Pancreas (tissue), 10 donors: ENCODE measurements around the gene GNAT3. TPM values are rescaled to one million over a fixed set of nuclear protein-coding genes. Genes with fewer than 3 reads are reported as not detected.

Source experiments
- ATAC-seq, 4 donors: fragments of 200-7000 bp; cut with Tn5 transposase; one replicate each; pipeline versions ENCODE4 v1.8.0 to v1.9.1; 2020; ENCODE audit warnings: mild to moderate bottlenecking in 4 of 4, moderate library complexity in 4 of 4
- DNase-seq, 6 donors: peaks; one replicate each; pipeline ENCODE4 v3.0.0-alpha.2; 2020
- FAIRE-seq: peaks from 2 replicates; lab custom pipeline; 2012; peaks lifted over from hg19 to GRCh38; lab: Jason Lieb, UNC
- H3K27ac ChIP-seq, 4 donors: fragments of 200-600 bp; sonication (generic); 1 replicate in 3 of 4; 2 replicates in 1 of 4; pipeline versions ENCODE4 v1.5.0 to v1.8.0; 2020
- H3K27me3 ChIP-seq, 4 donors: fragments of 200-600 bp; one replicate each; pipeline ENCODE4 v1.8.0; 2021
- H3K36me3 ChIP-seq, 3 donors: fragments of 200-600 bp; sonication (generic) in 1 of 3; one replicate each; pipeline versions ENCODE4 v1.5.0 to v1.8.0; 2020 to 2021
- H3K4me1 ChIP-seq, 3 donors: fragments of 200-600 bp; one replicate each; pipeline ENCODE4 v1.8.0; 2021
- H3K4me3 ChIP-seq, 4 donors: fragments of 200-600 bp; sonication (generic) in 2 of 4; one replicate each; pipeline versions ENCODE4 v1.5.0 to v1.8.0; 2020 to 2021
- H3K9me3 ChIP-seq, 4 donors: fragments of 200-600 bp; one replicate each; pipeline ENCODE4 v1.8.0; 2021
- WGBS, 2 donors: extraction: QIAGEN DNeasy Blood & Tissue Kit; methylation state at CpG; one replicate each; pipeline ENCODE4 v1.1.7; 2013; 5-methylcytosine and 5-hydroxymethylcytosine counted together
- intact Hi-C, 3 donors: fragments of 100-400 bp; cut with DNase I; formaldehyde crosslinking; loops; one replicate each; pipeline versions ENCODE4 v1.11.1 to v1.14.2; 2022
- polyA plus RNA-seq, 2 donors: library from polyadenylated mRNA; stranded (reverse); fragments of 200-250 nt; gene quantifications; one replicate each; pipeline ENCODE4 v1.2.3, GENCODE V29; 2013
- total RNA-seq, 6 donors: library from RNA; stranded (reverse); fragmentation: NEBNext Ultra II Directional in 4 of 6; extraction: Animal tissue kit (Norgen Biotek cat#: 25700) in 4 of 6; gene quantifications; one replicate each; pipeline versions ENCODE4 v1.2.1 to v1.2.4, GENCODE V29; 2021 to 2023
- TF ChIP-seq, protein P1 (sequence below), 4 donors: fragments of 200-600 bp; sonication (generic) in 3 of 4; IDR thresholded peaks; one replicate each; pipeline versions ENCODE4 v1.5.0 to v1.8.0; 2021; ENCODE audit warnings: antibody characterized with exemption in 4 of 4
- donor health status: healthy with polysubstance abuse.
- donor health status: DM: no; HTN: no; CAD: no; lungs with moderate emphysema.
- donor health status: DM: no; HTN: no; CAD: no.
- donor health status: control.
- donor health status: control.
- donor health status: Bipolar disorder and iron deficiency.
- donor health status: DM: yes; HTN: yes; CAD: no.
- donor health status: DM: no; HTN: no; CAD: no.
- donor health status: DM: no; HTN: no; CAD: no.
- donor health status: DM: yes; HTN: yes; CAD: no.

GNAT3 gene
- total and polyA plus RNA-seq, 8 donors = 1.2 TPM; not detected in 7

- Histone ChIP-seq H3K27me3 (no peaks in the 10 kb centered on the region), H3K36me3 (no peaks in the 10 kb centered on the region), H3K4me1 (no peaks in the 10 kb centered on the region), H3K4me3 (no peak overlapping the region), H3K9me3 (no peaks in the 10 kb centered on the region), H3K27ac (no peak overlapping the region)
- TF ChIP-seq, protein P1, sequence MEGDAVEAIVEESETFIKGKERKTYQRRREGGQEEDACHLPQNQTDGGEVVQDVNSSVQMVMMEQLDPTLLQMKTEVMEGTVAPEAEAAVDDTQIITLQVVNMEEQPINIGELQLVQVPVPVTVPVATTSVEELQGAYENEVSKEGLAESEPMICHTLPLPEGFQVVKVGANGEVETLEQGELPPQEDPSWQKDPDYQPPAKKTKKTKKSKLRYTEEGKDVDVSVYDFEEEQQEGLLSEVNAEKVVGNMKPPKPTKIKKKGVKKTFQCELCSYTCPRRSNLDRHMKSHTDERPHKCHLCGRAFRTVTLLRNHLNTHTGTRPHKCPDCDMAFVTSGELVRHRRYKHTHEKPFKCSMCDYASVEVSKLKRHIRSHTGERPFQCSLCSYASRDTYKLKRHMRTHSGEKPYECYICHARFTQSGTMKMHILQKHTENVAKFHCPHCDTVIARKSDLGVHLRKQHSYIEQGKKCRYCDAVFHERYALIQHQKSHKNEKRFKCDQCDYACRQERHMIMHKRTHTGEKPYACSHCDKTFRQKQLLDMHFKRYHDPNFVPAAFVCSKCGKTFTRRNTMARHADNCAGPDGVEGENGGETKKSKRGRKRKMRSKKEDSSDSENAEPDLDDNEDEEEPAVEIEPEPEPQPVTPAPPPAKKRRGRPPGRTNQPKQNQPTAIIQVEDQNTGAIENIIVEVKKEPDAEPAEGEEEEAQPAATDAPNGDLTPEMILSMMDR (IDR thresholded peaks at IDR 0.05) = no peak
- no peak for FAIRE-seq
- WGBS, 2 donors = 78 to 80% methylated on average over 1 of the region's 1 CpG
- ATAC-seq = no peak
- no peak for DNase-seq
- intact Hi-C loops = no loop called here
Observed at GRCh38 chr7:80542398-80542797, 30.5 kb upstream of the GNAT3 start.

DNA sequence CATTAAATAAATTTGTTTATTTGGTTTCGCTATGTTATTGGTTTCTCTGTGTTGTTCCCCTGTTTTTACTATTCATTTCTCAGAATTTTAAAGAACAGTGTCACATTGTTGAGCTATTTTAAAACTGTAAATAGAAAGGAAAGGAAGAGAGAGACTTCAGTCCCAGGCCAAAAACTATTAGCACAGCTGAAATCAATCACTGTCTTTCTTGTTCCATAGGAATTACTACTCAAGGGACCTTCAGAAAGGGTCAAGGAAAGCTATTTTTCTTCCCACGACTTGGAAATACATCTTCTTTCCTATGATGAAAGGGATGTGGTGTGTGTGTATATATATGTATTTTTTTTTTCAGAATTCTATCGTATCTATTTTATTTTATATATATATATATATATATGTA lies 29.0 kb upstream of the GNAT3 start:
- ATAC-seq (no peak), FAIRE-seq (no peak), DNase-seq (no peak)
- Histone ChIP-seq H3K27me3 (no peaks in the 10 kb centered on the region), H3K9me3 (no peaks in the 10 kb centered on the region), H3K36me3 (no peaks in the 10 kb centered on the region), H3K4me3 (no peak overlapping the region), H3K27ac (no peak overlapping the region), H3K4me1 (no peaks in the 10 kb centered on the region)
- WGBS, 2 donors = 58 to 63% methylated on average over 3 of the region's 3 CpGs
- TF ChIP-seq, protein P1 (IDR thresholded peaks at IDR 0.05) = no peak
- intact Hi-C loops = no loop called here

DNA sequence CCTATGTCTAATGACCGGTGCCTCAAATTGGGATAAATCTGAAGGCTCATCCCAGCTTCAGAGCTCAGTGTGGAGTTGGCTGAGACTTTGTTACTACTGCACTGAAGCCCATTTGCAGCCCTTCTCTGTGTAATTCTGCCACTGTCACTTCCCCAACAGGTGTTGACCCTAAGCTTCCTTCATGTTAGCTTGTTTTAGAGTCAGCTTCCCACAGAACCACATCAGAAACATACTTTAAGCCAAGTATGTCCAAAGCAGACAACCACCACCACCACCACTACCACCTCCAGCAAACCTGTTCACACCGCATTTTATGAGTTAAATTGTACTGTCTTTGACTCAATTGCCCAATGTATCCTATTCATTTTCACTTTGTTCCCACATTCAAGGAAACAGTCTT lies 25.2 kb upstream of the GNAT3 start:
- H3K4me1 ChIP-seq = no peaks in the 10 kb centered on the region
- FAIRE-seq (no peak), DNase-seq (no peak), ATAC-seq (no peak)
- no peak overlapping the region for H3K4me3 ChIP-seq
- intact Hi-C loops = no loop called here
- TF ChIP-seq, protein P1 (IDR thresholded peaks at IDR 0.05) = no peak
- no peaks in the 10 kb centered on the region for H3K27me3 ChIP-seq
- WGBS, 2 donors = 94% methylated on average over 2 of the region's 2 CpGs
- no peaks in the 10 kb centered on the region for H3K9me3 ChIP-seq
- no peaks in the 10 kb centered on the region for H3K36me3 ChIP-seq
- H3K27ac ChIP-seq = no peak overlapping the region

DNA sequence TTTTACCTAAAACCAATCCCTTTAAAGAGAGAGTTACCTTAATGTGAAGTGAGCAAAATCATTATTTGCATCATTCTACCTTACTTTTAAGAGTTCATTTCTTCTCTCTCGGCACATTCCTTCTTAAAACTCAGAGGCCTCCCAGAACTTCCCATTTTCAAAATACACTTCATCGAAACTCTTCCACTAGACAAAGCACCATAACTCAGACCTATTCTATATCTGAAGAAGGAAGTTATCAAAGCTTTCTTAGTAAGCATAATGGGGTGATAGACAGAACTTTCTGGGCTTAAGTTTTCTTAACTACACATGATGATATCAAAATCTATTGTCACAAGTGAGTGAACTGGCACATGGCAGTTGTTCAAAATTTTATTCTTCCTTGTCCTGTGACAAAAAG lies 24.6 kb upstream of the GNAT3 start:
- FAIRE-seq (no peak), ATAC-seq (no peak), DNase-seq (no peak)
- H3K36me3 ChIP-seq = no peaks in the 10 kb centered on the region
- no peaks in the 10 kb centered on the region for H3K27me3 ChIP-seq
- no peak overlapping the region for H3K27ac ChIP-seq
- intact Hi-C loops = no loop called here
- TF ChIP-seq, protein P1 (IDR thresholded peaks at IDR 0.05) = no peak
- no peaks in the 10 kb centered on the region for H3K4me1 ChIP-seq
- WGBS, 2 donors = 85 to 89% methylated on average over 2 of the region's 2 CpGs
- H3K9me3 ChIP-seq = no peaks in the 10 kb centered on the region
- H3K4me3 ChIP-seq = no peak overlapping the region

DNA sequence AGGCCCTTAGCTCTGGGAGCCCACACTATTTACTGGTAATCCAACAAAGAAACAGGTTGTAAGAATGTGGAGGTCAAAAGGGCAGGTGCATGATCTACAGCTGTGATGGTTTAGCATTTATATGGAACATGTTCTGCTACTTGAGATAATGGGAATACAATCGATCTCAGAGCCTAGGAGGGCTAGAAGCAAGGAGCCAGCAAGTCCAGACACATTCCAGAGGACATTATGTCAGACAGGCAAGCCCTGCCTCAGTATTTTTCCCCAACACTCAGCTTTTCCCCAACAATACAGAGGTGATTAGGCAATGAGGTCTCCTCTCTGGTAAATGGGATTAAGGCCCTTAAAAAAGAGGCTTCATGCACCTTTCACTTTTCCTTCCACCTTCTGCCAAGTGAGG lies 21.4 kb upstream of the GNAT3 start:
- Histone ChIP-seq H3K9me3 (no peaks in the 10 kb centered on the region), H3K27ac (no peak overlapping the region), H3K4me1 (no peaks in the 10 kb centered on the region), H3K36me3 (no peaks in the 10 kb centered on the region), H3K4me3 (no peak overlapping the region), H3K27me3 (no peaks in the 10 kb centered on the region)
- intact Hi-C loops = no loop called here
- DNase-seq (no peak), ATAC-seq (no peak), FAIRE-seq (no peak)
- TF ChIP-seq, protein P1 (IDR thresholded peaks at IDR 0.05) = no peak
- WGBS, 2 donors = 29 to 33% methylated on average over 1 of the region's 1 CpG
